Mammary epithelial cell (primary cell): ENCODE measurements around the gene ZNF79.

ENCODE experiments used
- CTCF ChIP-seq, 2 donors: IDR thresholded peaks in 1 of 2; conservative IDR thresholded peaks in 1 of 2; 2 replicates each; pipeline ENCODE4 v1.5.1; 2011 to 2012; ENCODE audit warnings: inconsistent platforms in 2 of 2, low read length in 2 of 2, mild to moderate bottlenecking in 2 of 2, control low read depth in 1 of 2, low read depth in 1 of 2; ENCODE audit not compliant: insufficient read depth in 1 of 2; ENCODE audit errors: extremely low read depth in 1 of 2
- EZH2 ChIP-seq: IDR thresholded peaks from 2 replicates; pipeline ENCODE4 v1.6.1; 2012; ENCODE audit warnings: low read length, inconsistent platforms, borderline replicate concordance

- TF ChIP-seq EZH2 (no peak), CTCF (conservative IDR thresholded peaks at IDR 0.05 in 1 of 2, IDR thresholded peaks at IDR 0.05 in 1 of 2; ENCODE audit: extremely low read depth in 1 of 2, insufficient read depth in 1 of 2, low read depth in 1 of 2, low read length in 2 of 2) (peak in 1 of 2 donors; percentile 3)
These were observed 26.8 kb downstream of the ZNF79 start, which contains the start of the genes LRSAM1 and RPL12 for GRCh38 chr9:127450830-127451607.
